Body of pancreas (tissue), 4 donors: Measurements from ENCODE around the gene ZP4.

Experiments used
- POLR2A ChIP-seq, 3 donors: fragments of 450-650 bp; IDR thresholded peaks; one replicate each; pipeline ENCODE4 v1.6.1; 2016; ENCODE audit warnings: antibody characterized with exemption in 3 of 3, mild to moderate bottlenecking in 2 of 3
- TF ChIP-seq, protein P1 (sequence below), 7 experiments: fragments of 450-650 bp in 4 of 7; fragments of 200-600 bp in 3 of 7; sonication (generic) in 3 of 7; IDR thresholded peaks; one replicate each; pipeline ENCODE4 v1.5.1; 2016 to 2019; ENCODE audit warnings: antibody characterized with exemption in 7 of 7

DNA sequence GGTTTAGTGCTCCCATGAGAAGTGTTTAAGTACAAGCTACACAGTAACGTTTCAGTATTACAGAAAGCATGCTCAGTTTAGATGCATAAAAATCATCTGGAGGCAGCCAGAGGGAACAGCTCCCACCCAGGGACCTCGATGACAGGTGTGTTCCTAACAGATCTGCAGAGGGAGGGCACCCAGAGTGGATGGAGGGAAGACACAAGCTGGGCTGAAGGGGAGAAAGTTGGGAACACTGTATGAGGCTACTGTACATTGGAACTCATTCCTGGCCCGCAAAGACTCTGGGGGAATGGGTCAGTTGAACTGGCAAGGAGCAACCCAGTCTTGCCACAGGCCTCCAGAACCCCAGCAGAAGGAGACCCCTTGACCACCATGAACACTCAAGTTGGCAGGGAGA is 52.4 kb downstream of the ZP4 start:
- no peak for TF ChIP-seq POLR2A (IDR thresholded peaks at IDR 0.05)
- TF ChIP-seq, protein P1, sequence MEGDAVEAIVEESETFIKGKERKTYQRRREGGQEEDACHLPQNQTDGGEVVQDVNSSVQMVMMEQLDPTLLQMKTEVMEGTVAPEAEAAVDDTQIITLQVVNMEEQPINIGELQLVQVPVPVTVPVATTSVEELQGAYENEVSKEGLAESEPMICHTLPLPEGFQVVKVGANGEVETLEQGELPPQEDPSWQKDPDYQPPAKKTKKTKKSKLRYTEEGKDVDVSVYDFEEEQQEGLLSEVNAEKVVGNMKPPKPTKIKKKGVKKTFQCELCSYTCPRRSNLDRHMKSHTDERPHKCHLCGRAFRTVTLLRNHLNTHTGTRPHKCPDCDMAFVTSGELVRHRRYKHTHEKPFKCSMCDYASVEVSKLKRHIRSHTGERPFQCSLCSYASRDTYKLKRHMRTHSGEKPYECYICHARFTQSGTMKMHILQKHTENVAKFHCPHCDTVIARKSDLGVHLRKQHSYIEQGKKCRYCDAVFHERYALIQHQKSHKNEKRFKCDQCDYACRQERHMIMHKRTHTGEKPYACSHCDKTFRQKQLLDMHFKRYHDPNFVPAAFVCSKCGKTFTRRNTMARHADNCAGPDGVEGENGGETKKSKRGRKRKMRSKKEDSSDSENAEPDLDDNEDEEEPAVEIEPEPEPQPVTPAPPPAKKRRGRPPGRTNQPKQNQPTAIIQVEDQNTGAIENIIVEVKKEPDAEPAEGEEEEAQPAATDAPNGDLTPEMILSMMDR (IDR thresholded peaks at IDR 0.05) = no peak
